Activated T-cell treated with anti-CD3 and anti-CD28 coated beads, Interleukin-2, amount 50 U/mL, for 48 hours (primary cell): Measurements from ENCODE around the gene RCL1.
A peak's percentile ranks its signal among the peaks of the same experiment; 100 is the strongest.

Experiments
- DNase-seq, 2 experiments: peaks; one replicate each; pipeline ENCODE4 v3.0.0-alpha.2; 2020

The RCL1 gene

GRCh38 chr9:4844056-4844838 lies 51.5 kb downstream of the RCL1 start:
- DNase-seq: no peak

- DNase-seq: no peak
These were observed 56.6 kb downstream of the RCL1 start for GRCh38 chr9:4849369-4849768.

- no peak for DNase-seq
These were observed 58.0 kb downstream of the RCL1 start for GRCh38 chr9:4850603-4851310.

GRCh38 chr9:4852419-4852818 lies 59.7 kb downstream of the RCL1 start:
- DNase-seq: no peak

- no peak for DNase-seq
These were observed 61.5 kb downstream of the RCL1 start for GRCh38 chr9:4854265-4854590.

GRCh38 chr9:4855841-4856240 lies 63.1 kb downstream of the RCL1 start:
- no peak for DNase-seq

- DNase-seq: no peak
These were observed 64.5 kb downstream of the RCL1 start for GRCh38 chr9:4857163-4857810.

- DNase-seq: no peak
These were observed 66.3 kb downstream of the RCL1 start for GRCh38 chr9:4859035-4859434.

- no peak for DNase-seq
These were observed 67.6 kb downstream of the RCL1 start for GRCh38 chr9:4860383-4860782.

- DNase-seq: no peak
These were observed 68.4 kb downstream of the RCL1 start for GRCh38 chr9:4861145-4861544.

GRCh38 chr9:4861736-4862451 lies 69.2 kb downstream of the RCL1 start:
- no peak for DNase-seq

- DNase-seq: no peak
These were observed 69.9 kb downstream of the RCL1 start for GRCh38 chr9:4862506-4863250.

GRCh38 chr9:4864234-4864661 lies 71.5 kb downstream of the RCL1 start:
- no peak for DNase-seq

- DNase-seq: no peak
These were observed 72.0 kb downstream of the RCL1 start for GRCh38 chr9:4864698-4865097.

- DNase-seq: no peak
These were observed 72.9 kb downstream of the RCL1 start for GRCh38 chr9:4865681-4866080.

GRCh38 chr9:4866239-4866969 lies 73.7 kb downstream of the RCL1 start:
- DNase-seq: peak; percentile 51 to 55

GRCh38 chr9:4873066-4873465 lies 80.3 kb downstream of the RCL1 start:
- no peak for DNase-seq

GRCh38 chr9:4875559-4875958 lies 82.8 kb downstream of the RCL1 start:
- DNase-seq: no peak

GRCh38 chr9:4879115-4879558 lies 86.4 kb downstream of the RCL1 start:
- no peak for DNase-seq

- DNase-seq: no peak
These were observed 90.7 kb downstream of the RCL1 start for GRCh38 chr9:4883326-4883873.

- DNase-seq: no peak
These were observed 94.0 kb downstream of the RCL1 start for GRCh38 chr9:4886698-4887097.

- DNase-seq: no peak
These were observed 94.8 kb downstream of the RCL1 start for GRCh38 chr9:4887556-4887955.
